CD14-positive monocyte (primary cell): ENCODE results near the gene ZDHHC8. TPM values are rescaled to one million over a fixed set of nuclear protein-coding genes. Genes with fewer than 3 reads are reported as not detected.
A peak's percentile ranks its signal among the peaks of the same experiment; 100 is the strongest.

ENCODE experiments used
- DNase-seq, 3 donors: peaks; one replicate each; pipeline ENCODE4 v3.0.0-alpha.2; 2011 to 2022
- H2AFZ ChIP-seq: 2 replicates; pipeline ENCODE4 v1.6.0; 2012; ENCODE audit warnings: mild to moderate bottlenecking, low read depth, low read length, inconsistent platforms; ENCODE audit not compliant: insufficient read depth, poor library complexity, severe bottlenecking
- H3K27ac ChIP-seq, 2 donors: 1 replicate in 1 of 2; 2 replicates in 1 of 2; pipeline ENCODE4 v1.5.1; 2012 to 2013; ENCODE audit warnings: low read length in 2 of 2, control low read depth in 1 of 2, inconsistent platforms in 1 of 2, low read depth in 1 of 2, mild to moderate bottlenecking in 1 of 2
- H3K27me3 ChIP-seq, 2 donors: one replicate each; pipeline versions ENCODE4 v1.6.0 to v1.6.1; 2011 to 2013; ENCODE audit warnings: low read length in 2 of 2; ENCODE audit not compliant: control insufficient read depth in 2 of 2, insufficient read depth in 2 of 2
- H3K36me3 ChIP-seq, 2 donors: replicated peaks in 1 of 2; 1 replicate in 1 of 2; 2 replicates in 1 of 2; pipeline versions ENCODE4 v1.5.1 to v1.6.1; 2012 to 2013; ENCODE audit warnings: low read length in 2 of 2, control low read depth in 1 of 2, inconsistent platforms in 1 of 2, mild to moderate bottlenecking in 1 of 2; ENCODE audit not compliant: insufficient read depth in 2 of 2, control insufficient read depth in 1 of 2
- H3K4me1 ChIP-seq, 2 donors: 1 replicate in 1 of 2; 2 replicates in 1 of 2; pipeline versions ENCODE4 v1.5.1 to v1.6.1; 2012 to 2013; ENCODE audit warnings: low read length in 2 of 2, control low read depth in 1 of 2, inconsistent platforms in 1 of 2, mild to moderate bottlenecking in 1 of 2, moderate library complexity in 1 of 2; ENCODE audit not compliant: insufficient read depth in 2 of 2, control insufficient read depth in 1 of 2
- H3K4me2 ChIP-seq: replicated peaks from 2 replicates; pipeline ENCODE3; 2012; ENCODE audit warnings: low read length, moderate library complexity, mild to moderate bottlenecking; ENCODE audit not compliant: poor library complexity, severe bottlenecking; ENCODE audit errors: extremely low read depth
- H3K4me3 ChIP-seq, 3 experiments: fragments of 200-600 bp in 1 of 3; sonication (generic) in 1 of 3; replicated peaks in 1 of 3; 1 replicate in 2 of 3; 2 replicates in 1 of 3; pipeline ENCODE4 v1.5.1; 2011 to 2013; ENCODE audit warnings: low read length in 3 of 3, mild to moderate bottlenecking in 3 of 3, control low read depth in 2 of 3, low read depth in 2 of 3, inconsistent platforms in 1 of 3, moderate library complexity in 1 of 3
- H3K79me2 ChIP-seq: 2 replicates; pipeline ENCODE4 v1.6.0; 2012; ENCODE audit warnings: mild to moderate bottlenecking, control low read depth, inconsistent platforms, low read length, moderate library complexity; ENCODE audit not compliant: insufficient read depth
- H3K9ac ChIP-seq: 2 replicates; pipeline ENCODE4 v1.6.0; 2017; ENCODE audit warnings: low read length, mild to moderate bottlenecking; ENCODE audit not compliant: insufficient read depth, poor library complexity, severe bottlenecking
- H3K9me3 ChIP-seq, 2 donors: replicated peaks in 1 of 2; 1 replicate in 1 of 2; 2 replicates in 1 of 2; pipeline versions ENCODE4 v1.5.1 to v1.6.1; 2012 to 2013; ENCODE audit warnings: low read length in 2 of 2, control low read depth in 1 of 2; ENCODE audit not compliant: control insufficient read depth in 1 of 2, insufficient read depth in 1 of 2
- H4K20me1 ChIP-seq: 2 replicates; pipeline ENCODE4 v1.6.0; 2012; ENCODE audit warnings: mild to moderate bottlenecking, low read length, control low read depth, moderate library complexity; ENCODE audit not compliant: insufficient read depth
- H3K27ac Mint-ChIP-seq, 7 donors: one replicate each; pipeline ENCODE4 v1.8.0; 2020; ENCODE audit warnings: mild to moderate bottlenecking in 7 of 7, mixed read lengths in 7 of 7, moderate library complexity in 6 of 7, inconsistent platforms in 2 of 7
- H3K27me3 Mint-ChIP-seq, 3 donors: one replicate each; pipeline ENCODE4 v1.8.0; 2021 to 2022; ENCODE audit warnings: low read depth in 3 of 3, mild to moderate bottlenecking in 3 of 3, mixed read lengths in 3 of 3, moderate library complexity in 3 of 3, inconsistent platforms in 1 of 3
- H3K36me3 Mint-ChIP-seq, 2 donors: one replicate each; pipeline ENCODE4 v1.8.0; 2020; ENCODE audit warnings: mixed read lengths in 2 of 2, inconsistent platforms in 1 of 2, mild to moderate bottlenecking in 1 of 2
- H3K4me1 Mint-ChIP-seq: one replicate; pipeline ENCODE4 v1.8.0; 2020; ENCODE audit warnings: mild to moderate bottlenecking, mixed read lengths
- H3K4me3 Mint-ChIP-seq, 2 donors: one replicate each; pipeline ENCODE4 v1.8.0; 2020; ENCODE audit warnings: mild to moderate bottlenecking in 2 of 2, mixed read lengths in 2 of 2, moderate library complexity in 1 of 2
- H3K9me3 Mint-ChIP-seq, 7 donors: one replicate each; pipeline ENCODE4 v1.8.0; 2020 to 2022; ENCODE audit warnings: mixed read lengths in 7 of 7, mild to moderate bottlenecking in 6 of 7, moderate library complexity in 6 of 7, inconsistent platforms in 2 of 7
- CTCF ChIP-seq: fragments of 200-600 bp; IDR thresholded peaks from one replicate; pipeline ENCODE4 v1.8.0; 2022; ENCODE audit warnings: antibody characterized with exemption, mild to moderate bottlenecking
- WGBS: methylation state at CpG from one replicate; pipeline ENCODE4 v1.1.5; 2013; ENCODE audit warnings: missing lambda C conversion rate; ENCODE audit not compliant: insufficient coverage; 5-methylcytosine and 5-hydroxymethylcytosine counted together
- intact Hi-C, 2 donors: fragments of 100-400 bp; cut with micrococcal nuclease; formaldehyde crosslinking; loops; one replicate each; pipeline versions ENCODE4 v1.15.0 to v1.15.1; 2023
- polyA plus RNA-seq, 3 donors: library from polyadenylated mRNA; depleted of rRNA in 1 of 3; unstranded in 2 of 3; stranded (reverse) in 1 of 3; fragments of 300-500 nt in 2 of 3; fragments of >200 nt in 1 of 3; fragmentation: Illumina TruSeq in 2 of 3; gene quantifications; 1 replicate in 2 of 3; 2 replicates in 1 of 3; pipeline ENCODE4 v1.2.3, GENCODE V29; 2012 to 2021

ZDHHC8 gene
- polyA plus RNA-seq, 3 donors, result 0.73 to 76.3 (median 1.1) TPM

DNA sequence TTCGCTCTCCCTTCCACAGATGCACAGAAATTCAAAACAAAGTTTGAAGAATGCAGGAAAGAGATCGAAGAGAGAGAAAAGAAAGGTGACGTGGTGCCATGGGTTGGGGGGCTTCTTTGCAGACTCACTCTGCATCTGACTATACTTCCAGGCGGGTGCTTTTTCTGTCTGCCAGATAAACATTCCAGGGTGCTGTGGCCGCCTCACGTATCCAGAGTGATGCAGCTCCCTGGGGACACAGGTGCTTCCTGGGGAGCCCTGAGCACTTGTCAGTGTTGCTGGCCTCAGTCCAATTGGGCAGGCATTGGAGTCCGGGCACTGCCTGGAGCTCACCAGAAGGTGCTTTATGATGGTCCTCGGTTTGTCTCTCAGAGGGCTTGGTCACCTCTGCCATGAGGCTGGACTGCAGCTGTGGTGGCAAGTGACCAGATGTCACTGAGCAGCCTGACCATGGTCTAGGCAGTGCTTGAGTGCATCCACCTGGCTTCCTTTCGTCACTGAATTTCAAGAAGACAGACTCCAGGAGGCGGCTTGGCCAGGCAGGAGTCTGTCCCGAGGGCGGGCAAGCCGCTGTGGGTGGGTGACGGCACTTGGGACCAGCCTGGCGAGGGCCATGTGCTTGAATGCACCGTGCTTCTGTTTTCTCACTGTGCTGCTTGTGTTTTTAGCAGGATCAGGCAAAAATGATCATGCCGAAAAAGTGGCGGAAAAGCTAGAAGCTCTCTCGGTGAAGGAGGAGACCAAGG is 5.1 kb upstream of the ZDHHC8 start:
- Mint-ChIP-seq H3K27me3 (no peaks in the 10 kb centered on the region), H3K4me3 (no peak overlapping the region), H3K9me3 (no peaks in the 10 kb centered on the region), H3K27ac (peak overlapping the region in 1 of 7 donors; percentile 80), H3K36me3 (peaks cover 37 to 62% of the 10 kb centered on the region in 2 donors), H3K4me1 (peaks cover 1% of the 10 kb centered on the region)
- peaks cover 31 to 52% of the 10 kb centered on the region in 2 donors for H3K36me3 ChIP-seq
- H3K27ac ChIP-seq, result no peak overlapping the region
- no peak for TF ChIP-seq CTCF
- DNase-seq, result no peak
- H4K20me1 ChIP-seq, result peaks cover 12% of the 10 kb centered on the region
- no peaks in the 10 kb centered on the region for H3K9me3 ChIP-seq
- H3K4me1 ChIP-seq, result peaks cover 4 to 8% of the 10 kb centered on the region in 2 donors
- H3K9ac ChIP-seq, result no peak overlapping the region
- H3K79me2 ChIP-seq, result peaks cover 21% of the 10 kb centered on the region
- WGBS, result 80% methylated on average over 13 of the region's 19 CpGs
- intact Hi-C loops, result loop anchor here in 1 of 2 donors (5.0 kb wide), 1 partner anchor 154 kb away; no protein-coding TSS in a partner anchor
- no peak overlapping the region for H3K4me2 ChIP-seq
- H2AFZ ChIP-seq, result no peak overlapping the region
- H3K4me3 ChIP-seq, result no peak overlapping the region
- H3K27me3 ChIP-seq, result no peaks in the 10 kb centered on the region

- no peak for DNase-seq
- Histone ChIP-seq H4K20me1 (peaks cover 13% of the 10 kb centered on the region), H3K9ac (no peak overlapping the region), H3K4me2 (no peak overlapping the region), H3K4me3 (no peak overlapping the region), H3K79me2 (peaks cover 17% of the 10 kb centered on the region), H3K4me1 (peaks cover 8 to 13% of the 10 kb centered on the region in 2 donors), H3K27me3 (no peaks in the 10 kb centered on the region), H3K36me3 (peaks cover 25 to 42% of the 10 kb centered on the region in 2 donors), H3K27ac (no peak overlapping the region), H3K9me3 (no peaks in the 10 kb centered on the region), H2AFZ (no peak overlapping the region)
- intact Hi-C loops, result loop anchor here in 1 of 2 donors (5.0 kb wide), 1 partner anchor 155 kb away; no protein-coding TSS in a partner anchor
- no peaks in the 10 kb centered on the region for H3K9me3 Mint-ChIP-seq
- no peaks in the 10 kb centered on the region for H3K27me3 Mint-ChIP-seq
- WGBS, result 95% methylated on average over 15 of the region's 15 CpGs
- peak overlapping the region in 3 of 7 donors; percentile 30 to 66 (median 60) for H3K27ac Mint-ChIP-seq
- H3K4me1 Mint-ChIP-seq, result peaks cover 2% of the 10 kb centered on the region
- H3K36me3 Mint-ChIP-seq, result peaks cover 31 to 52% of the 10 kb centered on the region in 2 donors
- no peak overlapping the region for H3K4me3 Mint-ChIP-seq
- TF ChIP-seq CTCF, result no peak
These were observed 4.2 kb upstream of the ZDHHC8 start for GRCh38 chr22:20127318-20127868.
